K562 (cell line): Measurements from ENCODE around the gene ANKRD11. TPM values are rescaled to one million over a fixed set of nuclear protein-coding genes. Genes with fewer than 3 reads are reported as not detected.

Experiments
- ATF7 ChIP-seq: fragments of 450-650 bp; IDR thresholded peaks from 2 replicates; pipeline ENCODE4 v1.7.1; 2014; ENCODE audit warnings: mild to moderate bottlenecking, moderate library complexity
- CREB1 ChIP-seq, 2 experiments: sonication (generic) in 1 of 2; formaldehyde crosslinking in 1 of 2; IDR thresholded peaks; 2 replicates each; pipeline versions ENCODE4 v1.6.1 to v1.8.0; 2012 to 2022; ENCODE audit warnings: inconsistent platforms in 1 of 2, mild to moderate bottlenecking in 1 of 2, missing genetic modification reagents in 1 of 2, moderate library complexity in 1 of 2
- DACH1 ChIP-seq: fragments of 450-650 bp; IDR thresholded peaks from 2 replicates; pipeline ENCODE4 v1.6.1; 2018; ENCODE audit not compliant: partially characterized antibody
- DPF2 ChIP-seq: fragments of 450-650 bp; IDR thresholded peaks from 2 replicates; pipeline ENCODE4 v1.6.1; 2016
- EWSR1 ChIP-seq: fragments of 450-650 bp; IDR thresholded peaks from 2 replicates; pipeline ENCODE4 v1.6.1; 2018; ENCODE audit warnings: borderline replicate concordance, mild to moderate bottlenecking, low read depth, moderate library complexity; ENCODE audit not compliant: partially characterized antibody
- HMG20A ChIP-seq: fragments of 450-650 bp; formaldehyde crosslinking; conservative IDR thresholded peaks from 2 replicates; pipeline ENCODE4 v1.4.0; 2020; ENCODE audit warnings: mild to moderate bottlenecking, mixed read lengths
- MXI1 ChIP-seq: IDR thresholded peaks from 2 replicates; pipeline ENCODE4 v1.6.1; 2011; ENCODE audit warnings: low read depth, mild to moderate bottlenecking, improper control_type of control experiment, low read length
- NEUROD1 ChIP-seq: fragments of 150-350 bp; IDR thresholded peaks from 2 replicates; pipeline ENCODE4 v1.6.1; 2014; ENCODE audit warnings: borderline replicate concordance, low read length, low read depth; ENCODE audit not compliant: partially characterized antibody
- NRF1 ChIP-seq, 2 experiments: fragments of 450-650 bp; IDR thresholded peaks in 1 of 2; conservative IDR thresholded peaks in 1 of 2; 2 replicates each; pipeline ENCODE4 v1.6.1; 2014; ENCODE audit warnings: mild to moderate bottlenecking in 2 of 2
- POLR2G ChIP-seq: fragments of 200-400 bp; formaldehyde crosslinking; IDR thresholded peaks from 2 replicates; pipeline ENCODE4 v1.6.1; 2017; ENCODE audit warnings: low read depth, mild to moderate bottlenecking, antibody characterized with exemption, low read length, moderate library complexity
- PTTG1 ChIP-seq: fragments of 450-650 bp; IDR thresholded peaks from 2 replicates; pipeline ENCODE4 v1.6.1; 2016; ENCODE audit warnings: low read depth, mild to moderate bottlenecking, missing genetic modification characterization, missing compliant biosample characterization
- SMARCB1 ChIP-seq: IDR thresholded peaks from 2 replicates; pipeline ENCODE4 v1.6.1; 2011; ENCODE audit warnings: improper control_type of control experiment, low read depth; ENCODE audit not compliant: insufficient read length
- SP2 ChIP-seq: IDR thresholded peaks from 2 replicates; pipeline ENCODE4 v1.6.1; 2011; ENCODE audit warnings: mild to moderate bottlenecking, low read depth, low read length, moderate library complexity; ENCODE audit not compliant: poor library complexity, severe bottlenecking; ENCODE audit errors: extremely low read depth
- SPI1 ChIP-seq: IDR thresholded peaks from 2 replicates; pipeline ENCODE4 v1.6.1; 2011; ENCODE audit warnings: low read depth, low read length, control low read depth, borderline replicate concordance
- SRF ChIP-seq, 2 experiments: fragments of 250-450, 450-650 bp in 1 of 2; sonication (Bioruptor Pico) in 1 of 2; sonication (generic) in 1 of 2; formaldehyde crosslinking; IDR thresholded peaks; 2 replicates each; pipeline versions ENCODE4 v1.5.0 to v1.5.1; 2020 to 2022; ENCODE audit warnings: mild to moderate bottlenecking in 1 of 2, missing genetic modification reagents in 1 of 2
- TCF3 ChIP-seq: sonication (generic); formaldehyde crosslinking; IDR thresholded peaks from 2 replicates; pipeline ENCODE4 v1.4.0; 2020; ENCODE audit warnings: mild to moderate bottlenecking, missing genetic modification reagents
- TOE1 ChIP-seq, 2 experiments: fragments of 450-650 bp in 1 of 2; sonication (generic) in 1 of 2; formaldehyde crosslinking in 1 of 2; IDR thresholded peaks; 2 replicates each; pipeline versions ENCODE4 v1.7.1 to v1.8.0; 2016 to 2022; ENCODE audit warnings: borderline replicate concordance in 2 of 2, mild to moderate bottlenecking in 2 of 2, antibody characterized with exemption in 1 of 2, inconsistent platforms in 1 of 2, low read depth in 1 of 2, missing genetic modification reagents in 1 of 2, moderate library complexity in 1 of 2
- TRIM24 ChIP-seq, 2 experiments: fragments of 450-650 bp; IDR thresholded peaks; 2 replicates each; pipeline ENCODE4 v1.6.1; 2016
- XRCC4 ChIP-seq: IDR thresholded peaks from one replicate; pipeline ENCODE4 v1.6.1; 2011; ENCODE audit not compliant: insufficient read depth, insufficient read length; ENCODE audit errors: extremely low read depth
- ZC3H4 ChIP-seq: sonication (generic); formaldehyde crosslinking; IDR thresholded peaks from 2 replicates; pipeline ENCODE4 v1.9.0; 2021; ENCODE audit warnings: missing genetic modification reagents, borderline replicate concordance
- polyA plus RNA-seq, 8 experiments: library from polyadenylated mRNA; depleted of rRNA in 4 of 8; stranded (reverse) in 5 of 8; unstranded in 3 of 8; fragments of >200 nt; fragmentation: Nextera tagmentation in 2 of 8; fragmentation: Illumina TruSeq in 1 of 8; extraction: Ambion mirVana in 2 of 8; extraction: Trizol in 1 of 8; gene quantifications; 2 replicates each; pipeline versions ENCODE4 v1.2.1 to v1.2.3, GENCODE V29; 2011 to 2014; ENCODE audit warnings: inconsistent platforms in 1 of 8, missing spikeins in 1 of 8
- total RNA-seq, 7 experiments: library from RNA; depleted of rRNA in 6 of 7; stranded (reverse); fragments of >200 nt in 6 of 7; fragmentation: Illumina TruSeq in 2 of 7; extraction: Trizol in 2 of 7; gene quantifications; 2 replicates each; pipeline versions ENCODE4 v1.2.1 to v1.2.3, GENCODE V29; 2011 to 2021; ENCODE audit warnings: low replicate concordance in 1 of 7
- TF ChIP-seq, protein P1 (sequence below), 3 experiments: fragments of 200-800 bp in 1 of 3; sonication (Bioruptor generic) in 1 of 3; sonication (generic) in 1 of 3; formaldehyde crosslinking in 1 of 3; IDR thresholded peaks; 2 replicates each; pipeline versions ENCODE4 v1.6.1 to v1.8.0; 2016 to 2022; ENCODE audit warnings: mild to moderate bottlenecking in 2 of 3, missing compliant biosample characterization in 2 of 3, missing genetic modification characterization in 2 of 3, missing genetic modification reagents in 1 of 3
- TF ChIP-seq, protein P2 (sequence below): fragments of 450-650 bp; IDR thresholded peaks from 2 replicates; pipeline ENCODE4 v1.6.1; 2016; ENCODE audit warnings: antibody characterized with exemption

ANKRD11 gene
- total and polyA plus RNA-seq, 9 of the 15 experiments (the other 6 are each of a cell fraction or from before 2014, with no cell fraction given): 4.7 to 126 (median 31.7) TPM

DNA sequence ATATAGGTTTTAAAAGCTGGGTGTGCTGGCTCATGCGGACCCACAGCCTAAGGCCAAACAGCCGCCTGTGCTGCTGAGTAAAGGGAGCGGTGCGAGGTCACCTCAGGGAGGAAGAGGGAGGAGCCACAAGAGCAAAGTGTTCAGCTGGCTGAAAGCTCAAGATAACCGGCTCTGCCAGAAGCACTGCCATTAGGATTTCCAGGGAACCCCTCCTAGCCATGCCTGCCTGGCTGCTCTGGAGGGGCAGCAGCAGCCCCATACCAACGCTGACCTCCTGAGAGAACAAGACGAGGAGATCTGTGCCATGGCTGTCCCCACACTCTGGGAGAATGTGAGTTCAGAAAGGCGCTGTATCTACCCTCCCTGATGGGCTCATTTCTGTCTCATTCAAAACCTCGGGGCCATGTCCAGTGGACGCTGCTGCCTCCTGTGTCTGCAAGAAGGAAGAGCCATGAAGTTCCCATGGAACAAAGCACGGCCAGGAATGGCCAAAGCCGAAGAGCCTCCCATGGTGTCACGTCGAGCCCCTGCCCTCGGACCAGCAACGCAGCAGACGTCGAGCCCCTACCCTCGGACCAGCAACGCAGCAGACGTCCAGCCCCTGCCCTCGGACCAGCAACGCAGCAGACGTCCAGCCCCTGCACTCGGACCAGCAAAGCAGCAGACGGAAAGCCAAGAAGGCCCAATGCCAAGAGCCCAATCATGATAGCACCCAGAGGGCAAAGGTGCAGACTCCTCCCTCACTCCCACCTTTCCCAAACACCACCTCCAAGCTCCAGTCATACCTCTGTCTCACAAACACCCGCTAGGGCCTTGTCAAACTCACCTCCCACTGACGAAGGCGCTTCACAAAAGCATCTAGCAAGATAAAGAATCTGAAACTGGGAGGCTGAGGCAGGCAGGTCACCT lies 107.0 kb downstream of the ANKRD11 start (continued):
- TF ChIP-seq SMARCB1: no peak
- no peak for TF ChIP-seq XRCC4
- no peak for TF ChIP-seq CREB1 (IDR thresholded peaks at IDR 0.05)
- no peak for TF ChIP-seq CREB1 (CRISPR knock-in tag; IDR thresholded peaks at IDR 0.05)
- peak; percentile 35; the same call in 1 of the 2 replicates for TF ChIP-seq MXI1
- no peak for TF ChIP-seq EWSR1
- TF ChIP-seq, protein P1, sequence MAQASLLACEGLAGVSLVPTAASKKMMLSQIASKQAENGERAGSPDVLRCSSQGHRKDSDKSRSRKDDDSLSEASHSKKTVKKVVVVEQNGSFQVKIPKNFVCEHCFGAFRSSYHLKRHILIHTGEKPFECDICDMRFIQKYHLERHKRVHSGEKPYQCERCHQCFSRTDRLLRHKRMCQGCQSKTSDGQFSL (CRISPR knock-in tag; IDR thresholded peaks at IDR 0.05): no peak; the same call in 1 of the 2 replicates
- TF ChIP-seq, protein P1 (tag; IDR thresholded peaks at IDR 0.05): no peak
- 0 out of 2 replicates have a peak, but pooled peaks have one; percentile 23 for TF ChIP-seq ZC3H4 (CRISPR knock-in tag)
- TF ChIP-seq SRF (CRISPR knock-in tag; IDR thresholded peaks at IDR 0.05): peak in 1 of 2 experiments; percentile 72; a peak in 1 of 4 replicates
- TF ChIP-seq, protein P2, sequence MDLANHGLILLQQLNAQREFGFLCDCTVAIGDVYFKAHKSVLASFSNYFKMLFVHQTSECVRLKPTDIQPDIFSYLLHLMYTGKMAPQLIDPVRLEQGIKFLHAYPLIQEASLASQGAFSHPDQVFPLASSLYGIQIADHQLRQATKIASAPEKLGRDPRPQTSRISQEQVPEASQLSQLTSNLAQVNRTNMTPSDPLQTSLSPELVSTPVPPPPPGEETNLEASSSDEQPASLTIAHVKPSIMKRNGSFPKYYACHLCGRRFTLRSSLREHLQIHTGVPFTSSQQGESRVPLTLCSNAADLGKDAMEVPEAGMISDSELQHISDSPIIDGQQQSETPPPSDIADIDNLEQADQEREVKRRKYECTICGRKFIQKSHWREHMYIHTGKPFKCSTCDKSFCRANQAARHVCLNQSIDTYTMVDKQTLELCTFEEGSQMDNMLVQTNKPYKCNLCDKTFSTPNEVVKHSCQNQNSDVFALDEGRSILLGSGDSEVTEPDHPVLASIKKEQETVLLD: 0 out of 2 replicates have a peak, but pooled peaks have one; percentile 16
- peak; percentile 67 for TF ChIP-seq TCF3
- TF ChIP-seq POLR2G: peak; percentile 50; the same call in 1 of the 2 replicates
- TF ChIP-seq ATF7: peak; percentile 21; the same call in 1 of the 2 replicates
- no peak for TF ChIP-seq SP2
- TF ChIP-seq TRIM24 (IDR thresholded peaks at IDR 0.05): no peak
- peak; percentile 64 for TF ChIP-seq DACH1
- TF ChIP-seq SPI1: peak; percentile 75
- TF ChIP-seq HMG20A (CRISPR knock-in tag): no peak
- TF ChIP-seq NEUROD1: peak; percentile 16
- TF ChIP-seq DPF2: peak; percentile 50; the same call in 1 of the 2 replicates
- TF ChIP-seq NRF1 (conservative IDR thresholded peaks at IDR 0.05 in 1 of 2, IDR thresholded peaks at IDR 0.05 in 1 of 2): peak in 1 of 2 experiments; percentile 22; a peak in 1 of 4 replicates
- TF ChIP-seq TOE1 (IDR thresholded peaks at IDR 0.05; ENCODE audit: borderline replicate concordance): no peak
- TF ChIP-seq TOE1 (CRISPR knock-in tag; IDR thresholded peaks at IDR 0.05; ENCODE audit: borderline replicate concordance, low read depth): no peak
- TF ChIP-seq PTTG1 (tag): no peak
